DMS79 (cell line): ENCODE measurements around the gene TMEM229B.

Experiments used
- DNase-seq: peaks from one replicate; lab custom pipeline; 2025; lab: John Stamatoyannopoulos, UW

The TMEM229B gene

GRCh38 chr14:67487937-67488893, at the start of gene TMEM229B:
Gene TMEM229B, minus strand, starts transcription at chr14:67488721. Its CDS starts 14,798 bp downstream, at chr14:67473923.
- DNase-seq = no peak

DNA sequence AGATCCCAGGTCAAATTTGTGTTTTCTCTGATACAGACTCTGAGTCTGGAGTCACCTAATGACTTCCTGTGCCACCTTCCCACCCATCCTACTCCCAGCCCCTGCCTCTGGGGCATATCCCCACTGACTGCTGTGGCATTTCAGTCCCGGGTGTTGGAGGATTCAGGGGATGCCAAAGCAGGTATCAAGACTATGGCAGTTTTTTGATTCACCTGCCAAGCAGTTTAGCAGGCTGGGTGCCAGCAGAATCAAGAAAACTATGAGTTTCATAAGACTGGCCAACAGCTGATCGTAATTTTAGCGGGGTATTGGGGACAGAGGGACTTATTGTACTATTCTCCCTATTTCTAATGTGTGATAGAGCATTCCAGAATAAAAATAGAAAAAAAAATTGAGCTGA, 49.2 kb upstream of the TMEM229B start:
- no peak for DNase-seq

GRCh38 chr14:67536087-67536486, 47.6 kb upstream of the TMEM229B start:
- no peak for DNase-seq

GRCh38 chr14:67533754-67534085, 45.2 kb upstream of the TMEM229B start:
- DNase-seq = no peak

DNA sequence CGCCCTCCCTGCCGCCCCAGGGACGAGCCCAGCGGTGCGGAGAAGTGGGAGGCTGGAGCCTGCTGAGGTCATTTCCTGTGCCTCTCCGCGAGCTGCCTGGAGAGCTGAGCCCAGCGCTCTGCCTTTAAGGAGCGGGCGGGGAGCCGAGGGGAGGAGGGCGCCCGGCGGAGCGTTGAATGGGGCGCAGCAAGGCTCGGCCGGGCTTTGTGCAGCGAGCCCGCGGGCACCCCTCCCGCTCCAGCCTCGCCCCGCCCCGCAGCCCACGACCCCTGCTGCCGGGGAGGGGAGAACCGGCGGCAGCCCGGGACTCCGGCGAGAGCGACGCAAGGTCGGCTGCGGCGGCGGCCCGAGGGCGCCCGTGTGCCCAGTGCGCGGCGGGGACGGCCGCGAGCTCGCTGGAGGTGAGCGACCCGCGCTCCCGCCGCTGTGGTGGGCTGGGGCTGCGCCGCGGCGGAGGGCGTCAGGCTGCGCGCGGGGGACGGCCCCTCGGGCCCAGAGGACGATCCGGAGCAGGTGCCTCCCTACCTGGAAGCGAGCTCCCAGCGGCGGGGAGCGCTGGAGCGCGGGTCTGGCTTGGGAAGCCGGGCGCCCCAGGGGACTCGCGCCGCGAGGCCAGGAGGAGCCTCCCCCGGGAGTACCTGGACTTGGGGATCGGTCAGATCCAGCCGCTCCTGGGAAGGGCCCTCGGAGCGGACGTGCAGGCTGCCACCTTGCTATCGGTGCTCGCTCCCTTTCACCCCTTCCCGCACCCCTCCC, 44.7 kb upstream of the TMEM229B start, which contains the start of gene PLEKHH1:
Gene PLEKHH1, plus strand, starts transcription at position 293 of the 756 bp plus-strand sequence. CDS start 8,578 bp downstream, outside the sequence.
- no peak for DNase-seq

GRCh38 chr14:67532606-67532997, 44.1 kb upstream of the TMEM229B start:
- DNase-seq = no peak

DNA sequence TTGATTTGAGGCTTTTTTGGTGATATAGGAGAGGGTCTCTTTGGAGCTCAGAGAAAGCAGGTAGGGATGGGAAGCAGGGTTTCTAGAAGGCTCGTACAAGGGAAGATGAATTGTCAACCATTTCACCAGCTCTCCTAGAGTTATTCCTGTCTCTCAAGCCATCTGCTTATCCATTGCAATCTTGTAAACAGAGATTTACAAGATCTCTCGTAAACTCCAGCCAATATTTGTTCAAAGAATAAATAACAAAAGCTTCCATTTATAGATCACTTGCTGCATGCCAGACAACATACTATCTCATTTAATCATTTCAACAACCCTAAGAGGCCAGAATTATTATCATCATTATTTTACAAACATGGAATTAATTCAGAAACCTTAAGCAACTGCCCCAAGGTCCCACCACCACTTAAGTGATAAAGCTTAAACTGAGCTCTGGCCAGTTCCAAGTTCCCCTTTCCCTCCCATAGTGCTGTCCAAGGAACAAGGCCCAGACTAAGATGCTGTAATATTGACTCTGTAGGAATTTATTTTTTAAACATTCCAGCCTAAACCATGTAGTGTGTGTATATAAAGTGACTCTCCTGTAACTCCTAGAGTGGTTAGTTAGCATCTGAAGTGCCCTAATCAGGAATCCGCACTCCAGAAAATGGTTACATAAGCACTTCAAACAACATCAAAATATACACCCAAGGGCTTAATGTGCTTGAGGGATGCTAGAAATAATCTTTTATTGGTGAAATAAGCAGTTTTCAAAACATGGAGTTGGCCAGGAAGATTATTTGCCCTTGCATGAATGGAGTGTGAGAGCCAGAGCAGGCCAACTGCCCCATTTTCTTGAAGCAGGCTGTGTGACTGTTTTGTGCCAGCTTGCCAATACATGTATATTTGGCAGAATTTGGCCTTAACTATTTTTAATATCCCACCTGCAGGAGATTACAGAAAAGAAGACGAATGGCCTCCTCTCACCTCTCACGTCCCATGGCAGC, 41.7 kb upstream of the TMEM229B start:
- DNase-seq = peak; percentile 94

DNA sequence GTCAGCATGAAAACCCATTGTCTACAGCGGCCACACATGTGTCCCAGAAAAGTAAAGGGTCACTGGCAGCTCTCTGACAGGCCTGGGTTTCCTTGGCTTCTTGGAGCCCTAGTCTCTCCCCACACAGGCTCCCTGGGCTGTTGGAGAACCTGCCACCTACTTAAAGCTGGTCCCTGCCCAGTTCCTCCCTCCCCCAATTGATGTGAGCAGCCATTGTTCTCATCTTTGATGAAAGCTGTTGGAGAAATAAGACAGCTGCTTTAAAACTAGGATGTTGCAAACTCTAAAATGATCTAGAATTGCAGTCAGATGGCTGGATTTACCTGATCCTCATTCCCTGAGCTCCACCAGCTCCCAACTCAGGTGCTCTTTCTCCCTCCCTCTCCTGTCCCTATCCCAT, 39.8 kb upstream of the TMEM229B start:
- DNase-seq = no peak

DNA sequence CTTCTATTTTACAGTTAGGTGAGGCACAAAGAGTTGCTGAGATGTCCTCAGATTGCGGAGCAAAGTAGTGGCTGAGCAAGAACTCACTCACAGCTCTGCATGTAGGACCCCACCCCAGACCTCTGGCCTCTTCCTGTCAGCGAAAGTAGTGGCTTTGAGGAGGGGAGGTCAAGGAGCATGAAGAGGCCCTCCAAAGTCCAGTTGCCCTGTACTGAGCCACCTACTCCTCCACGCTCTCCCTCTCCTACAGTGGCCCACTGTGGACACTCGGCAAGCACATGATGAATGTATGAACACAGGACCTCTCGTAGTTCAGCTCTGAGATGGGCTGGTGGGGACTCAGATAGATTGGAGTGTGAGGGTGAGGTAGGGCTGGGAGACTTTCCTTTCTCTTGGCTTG, 39.2 kb upstream of the TMEM229B start:
- no peak for DNase-seq

- DNase-seq = peak; percentile 63
These were observed 38.3 kb upstream of the TMEM229B start for GRCh38 chr14:67526676-67527459.

DNA sequence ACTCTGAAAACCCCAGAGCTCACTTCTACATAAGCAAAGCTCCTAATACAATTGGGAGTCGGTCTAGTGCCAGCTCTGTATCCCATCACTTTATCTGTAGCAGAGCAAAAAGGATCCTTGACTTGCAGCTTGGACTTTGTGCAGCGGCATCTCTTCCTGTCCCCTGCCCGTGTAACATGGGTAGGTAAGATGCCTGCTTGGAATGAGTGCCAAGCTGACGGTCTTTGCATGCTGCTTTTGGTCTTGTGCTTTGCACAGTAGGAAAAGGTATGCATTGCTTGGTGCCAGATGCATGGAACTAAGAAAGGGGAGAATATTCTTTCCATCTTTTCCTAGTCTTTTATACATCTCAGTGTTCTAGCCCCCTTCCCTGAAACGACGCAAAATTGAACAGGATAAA, 37.7 kb upstream of the TMEM229B start:
- DNase-seq = no peak

GRCh38 chr14:67525389-67525788, 36.9 kb upstream of the TMEM229B start:
- no peak for DNase-seq

DNA sequence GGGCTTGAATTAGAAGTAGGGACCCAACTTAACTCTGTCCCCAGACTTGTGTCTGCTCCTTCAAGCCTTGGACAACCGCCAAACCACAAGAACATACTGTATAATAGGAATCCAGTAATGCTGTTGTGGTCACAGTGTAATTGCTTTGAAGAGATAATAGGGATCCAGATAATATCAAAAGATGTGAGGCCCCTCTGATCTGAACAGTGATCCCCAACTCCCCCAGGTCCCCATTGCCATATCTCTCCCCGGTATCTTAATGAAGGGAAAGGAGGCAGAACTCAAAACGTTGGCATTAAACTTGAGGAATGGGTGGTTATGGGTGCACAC, 36.1 kb upstream of the TMEM229B start:
- DNase-seq = peak; percentile 52

- DNase-seq = no peak
These were observed 35.5 kb upstream of the TMEM229B start for GRCh38 chr14:67523764-67524633.

- no peak for DNase-seq
These were observed 33.7 kb upstream of the TMEM229B start for GRCh38 chr14:67522270-67522669.

DNA sequence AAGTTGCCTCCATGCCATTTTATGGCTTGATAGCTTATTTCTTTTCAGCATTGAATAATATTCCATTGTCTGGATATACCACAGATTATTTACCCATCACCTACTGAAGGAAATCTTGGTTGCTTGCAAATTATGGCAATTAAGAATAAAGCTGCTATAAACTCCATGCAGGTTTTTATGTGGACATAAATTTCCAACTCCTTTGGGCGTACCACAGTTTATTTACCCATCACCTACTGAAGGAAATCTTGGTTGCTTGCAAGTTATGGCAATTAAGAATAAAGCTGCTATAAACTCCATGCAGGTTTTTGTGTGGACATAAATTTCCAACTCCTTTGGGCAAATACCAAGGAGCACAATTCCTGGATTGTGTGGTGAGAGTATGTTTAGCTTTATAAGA, 32.0 kb upstream of the TMEM229B start:
- no peak for DNase-seq

DNA sequence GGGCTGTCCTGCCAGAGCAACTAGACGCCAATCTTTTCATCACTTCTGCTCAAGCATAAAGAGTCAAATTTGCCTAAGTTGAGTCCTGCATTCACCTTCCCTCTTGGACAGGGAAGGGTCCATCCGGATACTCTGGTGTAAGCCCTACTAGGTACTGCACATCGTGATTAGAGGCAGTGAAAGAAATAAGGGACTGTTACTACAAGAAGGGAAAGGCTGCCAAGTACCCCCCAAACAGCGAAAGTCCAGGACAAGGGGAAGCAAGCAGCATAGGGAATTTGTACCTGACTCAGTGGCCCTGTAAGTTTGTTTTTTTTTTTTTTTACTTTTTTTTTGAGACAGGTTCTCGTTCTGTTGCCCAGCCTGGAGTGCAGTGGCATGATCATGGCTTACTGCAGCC, 30.9 kb upstream of the TMEM229B start:
- no peak for DNase-seq

GRCh38 chr14:67517083-67517482, 28.6 kb upstream of the TMEM229B start:
- no peak for DNase-seq

GRCh38 chr14:67516676-67517075, 28.2 kb upstream of the TMEM229B start:
- no peak for DNase-seq
